Panc1 (cell line): Measurements from ENCODE around the gene RBMS3.

Experiments used
- CTCF ChIP-seq: fragments of 450-650 bp; IDR thresholded peaks from 2 replicates; pipeline ENCODE4 v1.5.1; 2017; ENCODE audit warnings: mild to moderate bottlenecking
- POLR2AphosphoS5 ChIP-seq: IDR thresholded peaks from 2 replicates; pipeline ENCODE4 v1.6.1; 2012; ENCODE audit warnings: mild to moderate bottlenecking, low read depth, low read length, moderate library complexity
- REST ChIP-seq, 2 experiments: IDR thresholded peaks; 2 replicates each; pipeline ENCODE4 v1.6.1; 2011 to 2012; ENCODE audit warnings: low read depth in 2 of 2, control low read depth in 1 of 2, low read length in 1 of 2, mild to moderate bottlenecking in 1 of 2, moderate library complexity in 1 of 2; ENCODE audit not compliant: insufficient read depth in 1 of 2
- SIN3A ChIP-seq: IDR thresholded peaks from 2 replicates; pipeline ENCODE4 v1.6.1; 2012; ENCODE audit warnings: low read depth, mild to moderate bottlenecking, low read length, moderate library complexity, borderline replicate concordance; ENCODE audit not compliant: insufficient read depth
- TCF7L2 ChIP-seq: IDR thresholded peaks from 2 replicates; pipeline ENCODE4 v1.6.1; 2011; ENCODE audit warnings: mild to moderate bottlenecking, low read depth, low read length, inconsistent platforms

- TF ChIP-seq CTCF (no peak), SIN3A (no peak), POLR2AphosphoS5 (no peak), TCF7L2 (no peak), REST (IDR thresholded peaks at IDR 0.05; ENCODE audit: insufficient read depth in 1 of 2, low read depth in 2 of 2, low read length in 1 of 2) (no peak)
These were observed 273.7 kb downstream of the RBMS3 start for GRCh38 chr3:29554566-29554965.
